NCI-H82 treated with DMSO at 0.1 percent for 48 hours (cell line): ENCODE data around the gene OR5L1.

Source experiments
- DNase-seq: peaks from one replicate; lab custom pipeline; 2025; ENCODE audit not compliant: unreplicated experiment; lab: John Stamatoyannopoulos, UW

Gene OR5L1

DNA sequence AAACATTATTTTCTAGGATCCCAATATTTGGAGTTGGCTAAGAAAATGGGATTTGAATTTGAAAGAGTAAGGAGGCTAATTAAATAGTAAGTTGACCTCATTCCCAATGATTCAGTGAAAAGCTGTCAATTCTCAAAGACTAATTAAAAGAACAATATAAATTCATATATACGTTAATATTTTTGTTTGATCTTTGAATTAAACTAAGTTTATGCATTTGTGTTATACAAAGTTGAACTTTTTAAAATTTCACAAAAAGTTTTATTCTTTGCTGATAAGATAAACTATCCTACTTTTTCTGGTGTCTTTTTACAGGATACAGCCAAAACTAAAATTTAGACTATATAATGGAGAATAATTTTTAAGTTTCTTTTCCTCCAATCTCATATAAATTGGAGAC, at the start of gene OR5L1:
Gene OR5L1 (plus strand): TSS at position 301 of the 400 bp plus-strand sequence. CDS start 100 bp downstream, outside the sequence.
- no peak for DNase-seq

DNA sequence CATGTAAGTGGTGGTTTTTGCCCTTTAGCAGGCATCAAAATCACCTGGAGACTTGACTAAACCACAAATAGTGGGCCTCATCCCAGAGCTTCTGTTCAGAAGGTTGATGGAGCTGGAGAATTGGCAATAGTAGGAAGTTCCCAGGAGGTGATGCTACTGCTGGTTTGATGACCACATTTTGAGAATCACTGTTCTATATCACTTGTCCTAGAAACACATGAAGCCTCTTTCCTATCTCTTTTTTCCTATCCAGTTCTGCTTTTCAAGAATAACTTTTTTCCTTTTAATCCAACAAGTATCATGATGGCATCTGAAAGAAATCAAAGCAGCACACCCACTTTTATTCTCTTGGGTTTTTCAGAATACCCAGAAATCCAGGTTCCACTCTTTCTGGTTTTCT, 38.0 kb upstream of the OR5L1 start, which contains the start of gene OR5D13:
Gene OR5D13 (plus strand): TSS at position 301 of the 400 bp plus-strand sequence. CDS start 0 bp downstream, at position 301.
- DNase-seq = no peak

DNA sequence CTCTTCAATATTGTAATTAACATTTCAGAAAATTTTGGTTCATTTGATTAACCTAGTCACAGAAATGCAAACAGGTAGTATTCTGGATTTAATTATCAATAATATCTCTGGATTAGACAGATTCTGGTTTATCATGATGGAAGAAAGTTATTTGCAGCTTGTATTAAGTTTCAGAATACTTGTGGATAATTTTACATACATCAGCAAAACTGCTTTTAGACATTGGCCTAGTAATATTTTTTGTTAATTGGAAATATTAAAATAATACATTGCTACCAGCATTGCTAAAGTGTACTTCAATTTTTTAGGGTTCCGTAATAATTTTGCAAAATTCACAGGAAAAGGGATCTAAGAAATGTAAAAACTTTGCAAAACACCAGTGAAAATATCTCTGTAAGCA, 19.6 kb upstream of the OR5L1 start:
- no peak for DNase-seq

DNA sequence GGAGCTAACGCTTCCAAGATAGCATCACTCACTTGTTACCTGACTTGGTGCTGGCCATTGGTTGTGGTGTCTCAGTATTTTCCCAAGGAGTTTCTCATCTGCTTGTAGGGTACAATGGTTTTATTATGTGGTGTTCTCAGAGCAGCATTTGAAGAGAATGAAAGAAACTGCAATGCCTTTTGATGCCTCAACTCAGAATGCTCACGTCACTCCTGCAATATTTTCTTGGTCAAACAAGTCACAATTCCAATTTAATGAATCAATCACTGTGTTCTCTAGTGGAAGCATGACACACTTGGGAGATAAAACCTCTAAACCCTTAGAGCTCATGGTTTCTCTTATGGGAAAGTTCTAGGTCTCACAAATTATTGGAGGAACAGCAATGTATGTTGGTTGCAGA, 17.8 kb upstream of the OR5L1 start:
- no peak for DNase-seq

GRCh38 chr11:55795256-55795655, 15.9 kb upstream of the OR5L1 start, which contains the start of gene OR5D14:
TSS of gene OR5D14 (plus strand) at chr11:55795556. CDS start at chr11:55795556, 0 bp downstream.
- no peak for DNase-seq

- DNase-seq = no peak
These were observed 4.9 kb upstream of the OR5L1 start for GRCh38 chr11:55806248-55806647.

DNA sequence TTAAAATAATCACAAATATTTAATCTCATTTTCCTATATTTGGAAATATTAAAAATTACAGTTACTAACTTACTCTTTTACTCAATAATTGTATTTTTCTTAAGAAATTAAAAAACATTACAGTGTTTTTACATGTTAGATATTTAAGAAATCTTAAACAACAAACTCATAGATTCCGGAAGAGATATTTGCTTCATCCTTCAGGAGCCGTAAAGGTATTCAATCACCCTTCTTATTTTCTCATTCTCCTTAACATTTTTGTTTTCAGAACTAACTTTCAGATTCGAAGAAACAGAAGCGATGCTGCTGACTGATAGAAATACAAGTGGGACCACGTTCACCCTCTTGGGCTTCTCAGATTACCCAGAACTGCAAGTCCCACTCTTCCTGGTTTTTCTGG, 8.2 kb downstream of the OR5L1 start, which contains the start of gene OR5D18:
Gene OR5D18 (plus strand): TSS at position 301 of the 400 bp plus-strand sequence. CDS start 0 bp downstream, at position 301.
- DNase-seq = no peak

DNA sequence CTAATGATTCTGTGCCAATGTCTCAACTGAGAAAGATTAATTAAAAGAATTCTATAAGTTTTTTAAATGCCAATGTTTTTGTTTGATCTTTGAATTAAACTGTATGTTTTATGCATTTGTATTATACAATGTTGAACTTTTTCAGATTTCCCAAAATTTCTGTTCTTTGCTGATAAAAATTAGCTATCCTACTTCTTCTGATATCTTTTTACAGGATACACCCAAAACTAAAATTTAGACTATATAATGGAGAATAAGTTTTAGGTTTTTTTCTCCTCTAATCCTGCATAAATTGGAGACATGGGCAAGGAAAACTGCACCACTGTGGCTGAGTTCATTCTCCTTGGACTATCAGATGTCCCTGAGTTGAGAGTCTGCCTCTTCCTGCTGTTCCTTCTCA, 15.8 kb downstream of the OR5L1 start, which contains the start of gene OR5L2:
Gene OR5L2 (plus strand): TSS at position 301 of the 400 bp plus-strand sequence. CDS start 0 bp downstream, at position 301.
- no peak for DNase-seq

GRCh38 chr11:55838452-55838851, 27.3 kb downstream of the OR5L1 start, which contains the start of gene OR5D16:
TSS of gene OR5D16 (plus strand) at chr11:55838752. CDS start at chr11:55838752, 0 bp downstream.
- no peak for DNase-seq

DNA sequence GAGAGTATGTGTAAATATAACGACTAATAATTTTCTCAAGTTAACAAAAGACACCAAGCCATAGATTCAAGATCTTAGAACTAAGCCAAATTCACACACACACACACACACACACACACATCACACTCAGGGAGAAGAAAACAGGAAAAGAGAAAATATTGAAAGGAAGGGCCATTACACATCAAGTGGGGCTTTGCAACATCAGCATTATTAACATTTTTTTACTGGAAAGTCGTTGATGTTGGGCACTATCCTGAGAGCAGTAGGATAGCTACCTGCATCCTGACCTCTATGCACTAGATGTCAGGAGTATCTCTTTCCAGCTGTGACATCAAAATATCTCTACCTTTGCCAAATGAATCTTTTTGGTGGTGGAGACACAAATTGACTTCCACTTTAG, 36.3 kb downstream of the OR5L1 start:
- DNase-seq = no peak

DNA sequence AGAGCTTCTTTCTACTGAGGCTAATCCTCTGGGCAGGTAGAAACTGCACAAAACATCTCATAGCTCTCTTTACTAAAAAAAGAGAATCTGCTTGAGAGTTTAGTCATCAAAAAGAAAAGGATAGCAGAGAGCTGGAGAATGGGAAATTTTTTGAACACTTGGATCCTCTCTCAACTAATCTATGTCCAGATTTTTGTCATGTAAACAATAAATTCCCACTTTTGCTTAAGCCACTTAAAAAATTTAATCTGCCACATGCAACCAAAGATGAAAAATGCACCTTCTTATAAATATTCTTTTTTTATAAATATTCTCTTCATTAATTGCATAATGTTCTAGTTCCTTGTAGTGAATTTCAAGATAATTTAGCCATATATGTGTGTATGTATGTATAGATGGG, 37.9 kb downstream of the OR5L1 start:
- DNase-seq = no peak

GRCh38 chr11:55852141-55852540, 41.0 kb downstream of the OR5L1 start:
- no peak for DNase-seq

DNA sequence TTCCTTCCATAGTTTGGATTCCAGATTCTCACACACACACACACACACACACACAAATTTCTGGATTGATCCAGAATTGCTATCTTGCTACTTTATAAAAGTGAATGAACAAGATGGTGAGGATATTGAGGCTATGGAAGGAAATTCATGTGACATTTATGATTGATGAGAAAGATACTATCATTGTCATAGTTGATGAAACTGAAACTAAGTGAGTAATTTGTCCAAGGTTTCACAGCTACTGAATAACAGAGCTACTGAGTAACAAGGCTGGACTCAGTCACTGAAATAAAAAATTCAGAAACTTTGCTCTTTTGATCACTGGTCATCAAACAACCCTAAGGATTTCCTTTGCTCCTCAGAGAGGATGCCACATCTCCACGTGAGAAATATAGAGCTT, 43.5 kb downstream of the OR5L1 start:
- DNase-seq = no peak
